Psoas muscle (tissue), 8 donors: Measurements from ENCODE around the gene MIB1. TPM values are rescaled to one million over a fixed set of nuclear protein-coding genes. Genes with fewer than 3 reads are reported as not detected.

Source experiments
- ATAC-seq, 4 donors: fragments of 200-7000 bp; cut with Tn5 transposase; one replicate each; pipeline ENCODE4 v1.9.1; 2020; ENCODE audit warnings: moderate library complexity in 3 of 4, mild to moderate bottlenecking in 2 of 4
- DNase-seq, 2 donors: peaks; one replicate each; pipeline ENCODE4 v3.0.0-alpha.2; 2020
- H3K27ac ChIP-seq: fragments of 200-600 bp; one replicate; pipeline ENCODE4 v1.8.0; 2022
- H3K27me3 ChIP-seq, 3 donors: fragments of 200-600 bp in 1 of 3; one replicate each; pipeline versions ENCODE4 v1.6.1 to v1.8.0; 2013 to 2022; ENCODE audit warnings: low read length in 2 of 3, mild to moderate bottlenecking in 2 of 3, moderate library complexity in 1 of 3; ENCODE audit not compliant: insufficient read depth in 3 of 3
- H3K36me3 ChIP-seq, 2 donors: fragments of 200-600 bp in 1 of 2; one replicate each; pipeline versions ENCODE4 v1.6.1 to v1.8.0; 2013 to 2022; ENCODE audit warnings: low read depth in 1 of 2, mild to moderate bottlenecking in 1 of 2, moderate library complexity in 1 of 2; ENCODE audit not compliant: insufficient read depth in 1 of 2
- H3K4me1 ChIP-seq: fragments of 200-600 bp; one replicate; pipeline ENCODE4 v1.8.0; 2022
- H3K4me3 ChIP-seq: fragments of 200-600 bp; one replicate; pipeline ENCODE4 v1.8.0; 2022; ENCODE audit warnings: mild to moderate bottlenecking
- H3K9me3 ChIP-seq: fragments of 200-600 bp; one replicate; pipeline ENCODE4 v1.8.0; 2022
- CTCF ChIP-seq: fragments of 200-600 bp; IDR thresholded peaks from one replicate; pipeline ENCODE4 v1.8.0; 2022; ENCODE audit warnings: antibody characterized with exemption
- WGBS, 3 donors: extraction: QIAGEN DNeasy Blood & Tissue Kit; methylation state at CpG; one replicate each; pipeline versions ENCODE4 v1.1.6 to v1.1.7; 2013; 5-methylcytosine and 5-hydroxymethylcytosine counted together
- intact Hi-C, 2 donors: fragments of 100-400 bp; cut with DNase I; formaldehyde crosslinking; loops; one replicate each; pipeline versions ENCODE4 v1.11.0 to v1.14.2; 2022
- polyA plus RNA-seq, 3 donors: library from polyadenylated mRNA; stranded (reverse); fragments of 200-250 nt; gene quantifications; one replicate each; pipeline ENCODE4 v1.2.3, GENCODE V29; 2013
- total RNA-seq, 4 donors: library from RNA; stranded (reverse); fragmentation: NEBNext Ultra II Directional in 2 of 4; extraction: Animal tissue kit (Norgen Biotek cat#: 25700) in 2 of 4; gene quantifications; one replicate each; pipeline versions ENCODE4 v1.2.1 to v1.2.4, GENCODE V29; 2021 to 2023
- donor health status: healthy with polysubstance abuse.
- donor health status: DM: no; HTN: no; CAD: no; lungs with moderate emphysema.
- donor health status: Bipolar disorder and iron deficiency.
- donor health status: healthy.
- donor health status: DM: yes; HTN: yes; CAD: no.
- donor health status: DM: no; HTN: no; CAD: no.
- donor health status: DM: no; HTN: no; CAD: no.
- donor health status: DM: yes; HTN: yes; CAD: no.

MIB1 gene
- total and polyA plus RNA-seq, 7 donors, result 2.1 to 21.3 (median 16.1) TPM

- ATAC-seq (no peak), DNase-seq (no peak)
- no peak overlapping the region for H3K27ac ChIP-seq
- H3K4me3 ChIP-seq, result no peak overlapping the region
- no peaks in the 10 kb centered on the region for H3K27me3 ChIP-seq
- no peaks in the 10 kb centered on the region for H3K36me3 ChIP-seq
- intact Hi-C loops, result no loop called here
- TF ChIP-seq CTCF, result no peak
- H3K4me1 ChIP-seq, result peaks cover 25% of the 10 kb centered on the region
- H3K9me3 ChIP-seq, result no peaks in the 10 kb centered on the region
- 52 to 62% (median 54%) methylated on average over 2 of the region's 2 CpGs for WGBS, 3 donors
Observed at GRCh38 chr18:21747268-21747667, 6.7 kb downstream of the MIB1 start.

GRCh38 chr18:21747764-21748693, 7.4 kb downstream of the MIB1 start:
- Histone ChIP-seq H3K4me1 (peaks cover 25% of the 10 kb centered on the region), H3K36me3 (no peaks in the 10 kb centered on the region), H3K27ac (no peak overlapping the region)

GRCh38 chr18:21757833-21758232, 17.2 kb downstream of the MIB1 start:
- H3K27me3 ChIP-seq, result no peaks in the 10 kb centered on the region
- H3K36me3 ChIP-seq, result no peaks in the 10 kb centered on the region
- DNase-seq, result no peak
- no peak for TF ChIP-seq CTCF
- intact Hi-C loops, result no loop called here
- H3K9me3 ChIP-seq, result no peaks in the 10 kb centered on the region
- WGBS, 3 donors, result 97 to 99% (median 98%) methylated on average over 3 of the region's 3 CpGs
- no peak overlapping the region for H3K4me3 ChIP-seq
- no peak for ATAC-seq
- no peak overlapping the region for H3K27ac ChIP-seq
- H3K4me1 ChIP-seq, result peaks cover 22% of the 10 kb centered on the region

More at GRCh38 chr18:21747764-21748693, 7.4 kb downstream of the MIB1 start:
- Histone ChIP-seq H3K4me3 (no peak overlapping the region), H3K9me3 (no peaks in the 10 kb centered on the region), H3K27me3 (no peaks in the 10 kb centered on the region)
- intact Hi-C loops, result no loop called here
- 87 to 89% (median 87%) methylated on average over 2 of the region's 2 CpGs for WGBS, 3 donors
- ATAC-seq (no peak), DNase-seq (no peak)
- TF ChIP-seq CTCF, result no peak

- WGBS, 3 donors, result 33 to 61% (median 38%) methylated on average over 2 of the region's 2 CpGs
- Histone ChIP-seq H3K27ac (no peak overlapping the region), H3K36me3 (no peaks in the 10 kb centered on the region), H3K4me3 (no peak overlapping the region), H3K27me3 (no peaks in the 10 kb centered on the region), H3K4me1 (peaks cover 28% of the 10 kb centered on the region), H3K9me3 (no peaks in the 10 kb centered on the region)
- no peak for TF ChIP-seq CTCF
- no peak for DNase-seq
- no peak for ATAC-seq
- intact Hi-C loops, result no loop called here
Observed at GRCh38 chr18:21759836-21760235, 19.2 kb downstream of the MIB1 start.
